GM12878 (cell line): ENCODE measurements around the gene THUMPD2. TPM values are rescaled to one million over a fixed set of nuclear protein-coding genes. Genes with fewer than 3 reads are reported as not detected.

ENCODE experiments used
- ATAC-seq: fragments of 200-7000 bp; cut with Tn5 transposase; 3 replicates; pipeline ENCODE4 v1.9.1; 2020; ENCODE audit warnings: mild to moderate bottlenecking, moderate library complexity
- BruUV-seq: library from RNA; stranded (reverse); fragments of 400-500 nt; replicated peaks from 2 replicates; lab custom pipeline; 2021; lab: Mats Ljungman, UMichigan
- CTCF ChIA-PET: fragments of 300-600 bp; sonication (Branson Sonifier 250); formaldehyde crosslinking; extraction: SDS; loops from one replicate; lab custom pipeline; 2021; ENCODE audit warnings: inconsistent platforms; lab: Yijun Ruan, JAX
- POLR2A ChIA-PET: fragments of 350-600 bp; formaldehyde crosslinking; extraction: SDS; loops from one replicate; lab custom pipeline; 2021; ENCODE audit warnings: inconsistent platforms; lab: Charles Lee
- RAD21 ChIA-PET: fragments of 300-600 bp; sonication (Branson Sonifier 250); formaldehyde crosslinking; loops from one replicate; lab custom pipeline; 2023; ENCODE audit warnings: antibody characterized with exemption; ENCODE audit not compliant: unreplicated experiment; lab: Charles Lee
- SMC1A ChIA-PET: fragments of 300-600 bp; sonication (Branson Sonifier 250); formaldehyde crosslinking; loops from one replicate; lab custom pipeline; 2023; ENCODE audit not compliant: unreplicated experiment, uncharacterized antibody; lab: Charles Lee
- DNase-seq: peaks from one replicate; pipeline ENCODE4 v3.0.0-alpha.2; 2011; ENCODE audit warnings: low read depth, low spot score
- FAIRE-seq: peaks from 3 replicates; lab custom pipeline; 2011; peaks lifted over from hg19 to GRCh38; lab: Jason Lieb, UNC
- H2AFZ ChIP-seq: 2 replicates; pipeline ENCODE4 v1.6.0; 2011; ENCODE audit warnings: low read depth, low read length, control low read depth; ENCODE audit not compliant: control insufficient read depth
- H3K27ac ChIP-seq: 2 replicates; pipeline ENCODE4 v1.5.1; 2011; ENCODE audit warnings: control low read depth; ENCODE audit not compliant: control insufficient read depth, insufficient read depth
- H3K27me3 ChIP-seq, 2 experiments: replicated peaks in 1 of 2; 2 replicates each; pipeline versions ENCODE4 v1.6.0 to v1.6.1; 2011; ENCODE audit warnings: low read length in 1 of 2; ENCODE audit not compliant: control insufficient read depth in 2 of 2, insufficient read depth in 2 of 2
- H3K36me3 ChIP-seq, 2 experiments: 2 replicates each; pipeline ENCODE4 v1.5.1; 2011; ENCODE audit warnings: low read length in 1 of 2; ENCODE audit not compliant: control insufficient read depth in 2 of 2, insufficient read depth in 2 of 2
- H3K4me1 ChIP-seq: 2 replicates; pipeline ENCODE4 v1.6.1; 2011; ENCODE audit warnings: mild to moderate bottlenecking, low read length, moderate library complexity, mixed read lengths; ENCODE audit not compliant: control insufficient read depth, insufficient read depth
- H3K4me2 ChIP-seq: 2 replicates; pipeline ENCODE4 v1.6.0; 2011; ENCODE audit warnings: control low read depth; ENCODE audit not compliant: control insufficient read depth, insufficient read depth
- H3K4me3 ChIP-seq: fragments of 200-600 bp; sonication (generic); 2 replicates; pipeline ENCODE4 v1.5.1; 2016
- H3K79me2 ChIP-seq: 2 replicates; pipeline ENCODE4 v1.6.0; 2011; ENCODE audit warnings: low read length; ENCODE audit not compliant: control insufficient read depth, insufficient read depth
- H3K9ac ChIP-seq: 2 replicates; pipeline ENCODE4 v1.8.0; 2011; ENCODE audit warnings: low read length, control low read depth, mixed read lengths; ENCODE audit not compliant: control insufficient read depth, insufficient read depth
- H3K9me3 ChIP-seq: replicated peaks from 3 replicates; pipeline ENCODE4 v1.5.1; 2011; ENCODE audit warnings: mild to moderate bottlenecking, low read length; ENCODE audit not compliant: control insufficient read depth, insufficient read depth
- H4K20me1 ChIP-seq: 2 replicates; pipeline ENCODE4 v1.6.0; 2011; ENCODE audit not compliant: control insufficient read depth, insufficient read depth
- BCL11A ChIP-seq: IDR thresholded peaks from 2 replicates; pipeline ENCODE4 v1.6.1; 2011; ENCODE audit warnings: low read depth, low read length
- FOS ChIP-seq: IDR thresholded peaks from 3 replicates; pipeline ENCODE4 v1.6.1; 2011; ENCODE audit warnings: borderline replicate concordance; ENCODE audit not compliant: insufficient read length; ENCODE audit errors: extremely low read depth
- FOXK2 ChIP-seq: fragments of 450-650 bp; IDR thresholded peaks from 2 replicates; pipeline ENCODE4 v1.6.1; 2017; ENCODE audit warnings: mild to moderate bottlenecking, moderate library complexity
- KLF5 ChIP-seq: fragments of 450-650 bp; IDR thresholded peaks from 2 replicates; pipeline ENCODE4 v1.6.1; 2014; ENCODE audit warnings: mild to moderate bottlenecking; ENCODE audit not compliant: partially characterized antibody
- MYC ChIP-seq: IDR thresholded peaks from 2 replicates; pipeline ENCODE4 v1.6.1; 2011; ENCODE audit warnings: mild to moderate bottlenecking, low read length, moderate library complexity, inconsistent platforms; ENCODE audit not compliant: insufficient read depth, insufficient replicate concordance, insufficient read length, severe bottlenecking
- PAX8 ChIP-seq: fragments of 450-650 bp; IDR thresholded peaks from 2 replicates; pipeline ENCODE4 v1.6.1; 2017; ENCODE audit warnings: mild to moderate bottlenecking, moderate library complexity
- POLR2A ChIP-seq: IDR thresholded peaks from 2 replicates; pipeline ENCODE4 v1.6.1; 2011; ENCODE audit warnings: low read depth, mild to moderate bottlenecking, low read length
- STAT3 ChIP-seq: IDR thresholded peaks from 2 replicates; pipeline ENCODE4 v1.6.1; 2011; ENCODE audit warnings: low read depth, low read length, improper control_type of control experiment
- YY1 ChIP-seq: IDR thresholded peaks from 2 replicates; pipeline ENCODE4 v1.6.1; 2011; ENCODE audit warnings: low read depth, mild to moderate bottlenecking, low read length
- WGBS: methylation state at CpG from one replicate; pipeline ENCODE4 v1.1.6; 2016; ENCODE audit warnings: low lambda C conversion rate; ENCODE audit not compliant: insufficient replicate concordance, insufficient coverage; ENCODE audit errors: missing lambda C conversion rate; 5-methylcytosine and 5-hydroxymethylcytosine counted together
- in situ Hi-C: fragments of 300-500 bp; cut with MboI; formaldehyde crosslinking; loops from 9 replicates; pipeline ENCODE4 v1.14.3; 2018; ENCODE audit warnings: mixed read lengths
- intact Hi-C: fragments of 100-400 bp; cut with micrococcal nuclease; formaldehyde crosslinking; loops from one replicate; pipeline ENCODE4 v1.14.2; 2022; ENCODE audit not compliant: unreplicated experiment
- polyA plus RNA-seq, 11 experiments: library from polyadenylated mRNA; depleted of rRNA in 4 of 11; unstranded in 6 of 11; stranded (reverse) in 5 of 11; fragments of >200 nt; fragmentation: Nextera tagmentation in 4 of 11; fragmentation: Illumina TruSeq in 1 of 11; extraction: Ambion mirVana in 4 of 11; extraction: Trizol in 1 of 11; gene quantifications; 1 replicate in 1 of 11; 2 replicates in 10 of 11; pipeline versions ENCODE4 v1.2.1 to v1.2.3, GENCODE V29; 2011 to 2016; ENCODE audit warnings: inconsistent platforms in 2 of 11, missing spikeins in 2 of 11, low read depth in 1 of 11
- total RNA-seq, 4 experiments: library from RNA; depleted of rRNA in 3 of 4; stranded (reverse); fragments of >200 nt in 3 of 4; fragmentation: Illumina TruSeq in 1 of 4; extraction: Trizol in 1 of 4; gene quantifications; 2 replicates each; pipeline versions ENCODE4 v1.2.1 to v1.2.3, GENCODE V29; 2013 to 2021
- TF ChIP-seq, protein P1 (sequence below): IDR thresholded peaks from 2 replicates; pipeline ENCODE4 v1.6.1; 2011; ENCODE audit warnings: borderline replicate concordance, low read depth, mild to moderate bottlenecking, moderate library complexity, low read length; ENCODE audit not compliant: insufficient read depth, poor library complexity, severe bottlenecking
- TF ChIP-seq, protein P2 (sequence below): IDR thresholded peaks from 2 replicates; pipeline ENCODE4 v1.6.1; 2012; ENCODE audit warnings: improper control_type of control experiment, low read depth, low read length; ENCODE audit not compliant: insufficient replicate concordance

THUMPD2 gene
- total and polyA plus RNA-seq, 10 of the 15 experiments (the other 5 are each of a cell fraction or from before 2014, with no cell fraction given): 6.7 to 19.7 (median 13.8) TPM

DNA sequence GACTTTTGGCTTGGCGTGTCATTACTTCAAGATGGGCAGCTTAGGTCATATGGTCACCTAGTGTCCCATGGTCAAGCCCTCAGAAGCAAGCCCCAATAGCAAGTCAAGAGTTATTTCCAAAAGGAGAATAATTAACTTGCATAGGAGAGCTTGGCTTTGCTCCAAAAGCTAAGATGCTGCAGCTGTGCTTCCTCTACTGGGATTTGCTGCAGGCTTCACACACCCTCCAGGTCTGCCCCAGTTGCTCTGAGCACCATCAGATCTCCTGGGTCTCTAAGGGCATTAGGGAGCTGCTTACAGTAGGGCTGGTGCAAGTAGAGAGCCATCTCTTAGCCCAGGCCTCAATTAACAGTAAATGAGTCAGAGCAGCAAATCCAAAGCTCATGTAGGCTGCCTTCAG lies 46.6 kb downstream of the THUMPD2 start:
- intact Hi-C loops (loop anchor here (5.0 kb wide), 1 partner anchor 665 kb away; no protein-coding TSS in a partner anchor), in situ Hi-C loops (loop anchor here (25.0 kb wide), 1 partner anchor 670 kb away; no protein-coding TSS in a partner anchor)
- Histone ChIP-seq H4K20me1 (no peaks in the 10 kb centered on the region), H3K4me3 (no peak overlapping the region), H3K36me3 (peaks cover 2 to 14% of the 10 kb centered on the region in 2 experiments), H3K9me3 (no peaks in the 10 kb centered on the region), H3K4me2 (no peak overlapping the region), H3K27me3 (no peaks in the 10 kb centered on the region), H3K79me2 (no peaks in the 10 kb centered on the region), H3K27ac (no peak overlapping the region), H3K9ac (no peak overlapping the region), H3K4me1 (no peaks in the 10 kb centered on the region), H2AFZ (no peak overlapping the region)
- CTCF ChIA-PET: interaction anchor here (0.8 to 8.2 kb wide), 6 partner anchors 10 to 353 kb away, joined by 3 to 145 read pairs (median 13); no protein-coding TSS in a partner anchor
- POLR2A ChIA-PET: no interaction called here
- 100% methylated on average over 1 of the region's 1 CpG for WGBS
- no peak for FAIRE-seq
- SMC1A ChIA-PET: interaction anchor here (6.7 kb wide), 1 partner anchor 354 kb away, joined by 63 read pairs; no protein-coding TSS in a partner anchor
- no peak for ATAC-seq
- TF ChIP-seq POLR2A (peak; percentile 13; the same call in 1 of the 2 replicates), FOS (no peak)
- TF ChIP-seq, protein P1, sequence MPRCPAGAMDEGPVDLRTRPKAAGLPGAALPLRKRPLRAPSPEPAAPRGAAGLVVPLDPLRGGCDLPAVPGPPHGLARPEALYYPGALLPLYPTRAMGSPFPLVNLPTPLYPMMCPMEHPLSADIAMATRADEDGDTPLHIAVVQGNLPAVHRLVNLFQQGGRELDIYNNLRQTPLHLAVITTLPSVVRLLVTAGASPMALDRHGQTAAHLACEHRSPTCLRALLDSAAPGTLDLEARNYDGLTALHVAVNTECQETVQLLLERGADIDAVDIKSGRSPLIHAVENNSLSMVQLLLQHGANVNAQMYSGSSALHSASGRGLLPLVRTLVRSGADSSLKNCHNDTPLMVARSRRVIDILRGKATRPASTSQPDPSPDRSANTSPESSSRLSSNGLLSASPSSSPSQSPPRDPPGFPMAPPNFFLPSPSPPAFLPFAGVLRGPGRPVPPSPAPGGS: no peak
- no TSS peak for BruUV-seq
- RAD21 ChIA-PET: no interaction called here
- DNase-seq: no peak

DNA sequence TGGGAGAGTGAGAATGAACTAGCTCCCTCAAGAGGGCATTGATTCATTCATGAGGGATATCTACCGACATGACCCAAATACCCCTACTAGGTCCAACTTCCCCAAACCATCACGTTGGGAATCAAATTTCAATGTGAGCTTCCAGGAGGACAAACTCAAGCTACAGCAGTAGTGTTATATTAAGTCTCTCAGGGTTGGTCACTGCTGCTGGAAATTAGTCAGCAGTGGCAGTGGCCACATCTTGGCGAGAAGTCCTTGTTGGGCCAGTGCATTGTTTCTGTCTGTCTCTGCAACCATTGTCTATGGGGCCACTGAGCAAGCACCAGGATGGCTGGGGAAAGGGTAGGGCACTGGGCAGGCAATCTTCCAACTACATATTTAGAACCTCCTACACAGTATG lies 47.5 kb downstream of the THUMPD2 start:
- in situ Hi-C loops: loop anchor here (25.0 kb wide), 1 partner anchor 669 kb away; no protein-coding TSS in a partner anchor
- Histone ChIP-seq H3K27me3 (no peaks in the 10 kb centered on the region), H3K27ac (no peak overlapping the region), H3K36me3 (peaks cover 2 to 10% of the 10 kb centered on the region in 2 experiments), H3K4me2 (no peak overlapping the region), H3K79me2 (no peaks in the 10 kb centered on the region), H2AFZ (no peak overlapping the region), H4K20me1 (no peaks in the 10 kb centered on the region), H3K9ac (no peak overlapping the region), H3K9me3 (no peaks in the 10 kb centered on the region), H3K4me1 (no peaks in the 10 kb centered on the region), H3K4me3 (no peak overlapping the region)
- DNase-seq: no peak
- SMC1A ChIA-PET: interaction anchor here (0.6 to 6.7 kb wide), 4 partner anchors 280 to 673 kb away, joined by 3 to 63 read pairs (median 5); no protein-coding TSS in a partner anchor
- WGBS: 80% methylated on average over 3 of the region's 3 CpGs
- BruUV-seq: no TSS peak
- no peak for ATAC-seq
- RAD21 ChIA-PET: interaction anchor here (0.5 to 4.4 kb wide), 3 partner anchors 353 to 784 kb away, joined by 4 to 71 read pairs (median 6); no protein-coding TSS in a partner anchor
- intact Hi-C loops: loop anchor here (2.0 to 5.0 kb wide), 2 partner anchors 219 to 664 kb away; no protein-coding TSS in a partner anchor
- no peak for FAIRE-seq
- CTCF ChIA-PET: interaction anchor here (0.7 to 8.2 kb wide), 10 partner anchors 11 to 432 kb away, joined by 3 to 145 read pairs (median 4); no protein-coding TSS in a partner anchor
- POLR2A ChIA-PET: no interaction called here
- TF ChIP-seq PAX8: no peak
- no peak for TF ChIP-seq KLF5
- TF ChIP-seq FOXK2: no peak
- no peak for TF ChIP-seq BCL11A
- TF ChIP-seq, protein P2, sequence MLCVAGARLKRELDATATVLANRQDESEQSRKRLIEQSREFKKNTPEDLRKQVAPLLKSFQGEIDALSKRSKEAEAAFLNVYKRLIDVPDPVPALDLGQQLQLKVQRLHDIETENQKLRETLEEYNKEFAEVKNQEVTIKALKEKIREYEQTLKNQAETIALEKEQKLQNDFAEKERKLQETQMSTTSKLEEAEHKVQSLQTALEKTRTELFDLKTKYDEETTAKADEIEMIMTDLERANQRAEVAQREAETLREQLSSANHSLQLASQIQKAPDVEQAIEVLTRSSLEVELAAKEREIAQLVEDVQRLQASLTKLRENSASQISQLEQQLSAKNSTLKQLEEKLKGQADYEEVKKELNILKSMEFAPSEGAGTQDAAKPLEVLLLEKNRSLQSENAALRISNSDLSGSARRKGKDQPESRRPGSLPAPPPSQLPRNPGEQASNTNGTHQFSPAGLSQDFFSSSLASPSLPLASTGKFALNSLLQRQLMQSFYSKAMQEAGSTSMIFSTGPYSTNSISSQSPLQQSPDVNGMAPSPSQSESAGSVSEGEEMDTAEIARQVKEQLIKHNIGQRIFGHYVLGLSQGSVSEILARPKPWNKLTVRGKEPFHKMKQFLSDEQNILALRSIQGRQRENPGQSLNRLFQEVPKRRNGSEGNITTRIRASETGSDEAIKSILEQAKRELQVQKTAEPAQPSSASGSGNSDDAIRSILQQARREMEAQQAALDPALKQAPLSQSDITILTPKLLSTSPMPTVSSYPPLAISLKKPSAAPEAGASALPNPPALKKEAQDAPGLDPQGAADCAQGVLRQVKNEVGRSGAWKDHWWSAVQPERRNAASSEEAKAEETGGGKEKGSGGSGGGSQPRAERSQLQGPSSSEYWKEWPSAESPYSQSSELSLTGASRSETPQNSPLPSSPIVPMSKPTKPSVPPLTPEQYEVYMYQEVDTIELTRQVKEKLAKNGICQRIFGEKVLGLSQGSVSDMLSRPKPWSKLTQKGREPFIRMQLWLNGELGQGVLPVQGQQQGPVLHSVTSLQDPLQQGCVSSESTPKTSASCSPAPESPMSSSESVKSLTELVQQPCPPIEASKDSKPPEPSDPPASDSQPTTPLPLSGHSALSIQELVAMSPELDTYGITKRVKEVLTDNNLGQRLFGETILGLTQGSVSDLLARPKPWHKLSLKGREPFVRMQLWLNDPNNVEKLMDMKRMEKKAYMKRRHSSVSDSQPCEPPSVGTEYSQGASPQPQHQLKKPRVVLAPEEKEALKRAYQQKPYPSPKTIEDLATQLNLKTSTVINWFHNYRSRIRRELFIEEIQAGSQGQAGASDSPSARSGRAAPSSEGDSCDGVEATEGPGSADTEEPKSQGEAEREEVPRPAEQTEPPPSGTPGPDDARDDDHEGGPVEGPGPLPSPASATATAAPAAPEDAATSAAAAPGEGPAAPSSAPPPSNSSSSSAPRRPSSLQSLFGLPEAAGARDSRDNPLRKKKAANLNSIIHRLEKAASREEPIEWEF: no peak
- no peak for TF ChIP-seq MYC
- TF ChIP-seq YY1: no peak
- no peak for TF ChIP-seq STAT3
